Measurements from ENCODE around the gene DHRS2. TPM values are rescaled to one million over a fixed set of nuclear protein-coding genes. Genes with fewer than 3 reads are reported as not detected.

DHRS2 gene
- polyA plus RNA-seq, 1 donor from 2014 or later: 1.3 TPM

DNA sequence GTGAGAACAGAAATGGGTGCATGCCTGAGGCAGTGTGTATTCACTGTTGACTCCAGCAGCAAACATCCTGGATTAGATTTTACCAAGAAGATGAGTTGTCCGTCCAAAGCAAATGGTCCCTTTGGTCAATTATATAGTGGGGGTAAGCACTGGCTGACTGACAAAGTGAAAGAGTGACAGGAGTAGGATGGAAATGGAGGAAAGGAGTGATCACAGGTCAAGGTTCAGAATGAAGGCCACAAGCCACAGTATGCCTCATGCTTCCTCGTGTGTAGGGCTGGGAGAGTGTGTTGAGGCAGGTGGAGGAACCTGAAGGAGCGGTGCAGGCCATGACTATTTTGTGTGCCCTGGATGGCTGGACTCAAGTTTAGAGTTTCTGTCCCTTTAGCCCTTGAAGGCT, 14.3 kb downstream of the DHRS2 start (continued):
- no peak for TF ChIP-seq REST (IDR thresholded peaks at IDR 0.05; ENCODE audit: borderline replicate concordance)
- no peak for TF ChIP-seq EZH2 (IDR thresholded peaks at IDR 0.05; ENCODE audit: borderline replicate concordance, insufficient read depth, low read length, poor library complexity, severe bottlenecking)

GRCh38 chr14:23653051-23653450, 16.9 kb downstream of the DHRS2 start:
- Histone ChIP-seq H3K9me3 (ENCODE audit: low read length) (no peaks in the 10 kb centered on the region), H3K27me3 (ENCODE audit: insufficient read depth, low read depth, low read length) (no peaks in the 10 kb centered on the region), H3K36me3 (ENCODE audit: insufficient read depth, low read length) (no peaks in the 10 kb centered on the region), H3K9me2 (ENCODE audit: insufficient read depth, low read length) (no peaks in the 10 kb centered on the region), H3K4me2 (ENCODE audit: low read length) (no peak overlapping the region), H3K4me3 (ENCODE audit: low read length) (no peak overlapping the region), H3F3A (ENCODE audit: insufficient read depth, low read length, poor library complexity, severe bottlenecking) (no peaks in the 10 kb centered on the region), H3K9ac (ENCODE audit: low read length) (no peak overlapping the region), H2AFZ (ENCODE audit: low read depth, low read length) (no peak overlapping the region), H3K79me2 (replicated peaks; ENCODE audit: insufficient read depth, low read length) (no peaks in the 10 kb centered on the region), H3K27ac (ENCODE audit: low read length) (no peak overlapping the region), H4K20me1 (ENCODE audit: insufficient read depth) (no peaks in the 10 kb centered on the region)
- TF ChIP-seq SMC3 (conservative IDR thresholded peaks at IDR 0.05; ENCODE audit: poor library complexity): no peak

DNA sequence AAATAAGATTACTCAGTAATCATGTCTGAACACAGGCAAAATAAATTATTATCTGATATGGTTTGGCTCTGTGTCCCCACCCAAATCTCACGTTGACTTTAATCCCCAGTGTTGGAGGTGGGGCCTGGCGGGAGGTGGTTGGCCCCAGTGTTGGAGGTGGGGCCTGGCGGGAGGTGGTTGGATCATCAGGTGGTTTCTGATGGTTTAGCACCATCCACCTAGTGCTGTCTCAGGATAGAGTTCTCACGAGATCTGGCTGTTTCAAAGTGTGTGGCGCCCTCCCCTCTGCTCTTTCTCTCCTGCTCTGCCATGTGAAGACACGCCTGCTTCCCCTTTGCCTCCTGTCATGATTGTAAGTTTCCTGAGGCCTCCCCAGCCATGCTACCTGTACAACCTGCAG, 18.1 kb downstream of the DHRS2 start:
- Histone ChIP-seq H3K36me3 (ENCODE audit: insufficient read depth, low read length) (no peaks in the 10 kb centered on the region), H3K27ac (ENCODE audit: low read length) (no peak overlapping the region), H3K9ac (ENCODE audit: low read length) (no peak overlapping the region), H3K27me3 (ENCODE audit: insufficient read depth, low read depth, low read length) (no peaks in the 10 kb centered on the region), H3K79me2 (replicated peaks; ENCODE audit: insufficient read depth, low read length) (no peaks in the 10 kb centered on the region), H3K9me2 (ENCODE audit: insufficient read depth, low read length) (no peaks in the 10 kb centered on the region), H4K20me1 (ENCODE audit: insufficient read depth) (no peaks in the 10 kb centered on the region), H3F3A (ENCODE audit: insufficient read depth, low read length, poor library complexity, severe bottlenecking) (no peaks in the 10 kb centered on the region), H2AFZ (ENCODE audit: low read depth, low read length) (no peak overlapping the region), H3K9me3 (ENCODE audit: low read length) (no peaks in the 10 kb centered on the region), H3K4me3 (ENCODE audit: low read length) (no peak overlapping the region), H3K4me2 (ENCODE audit: low read length) (no peak overlapping the region)
- TF ChIP-seq POLR2AphosphoS5 (IDR thresholded peaks at IDR 0.05) (no peak), SMC3 (conservative IDR thresholded peaks at IDR 0.05; ENCODE audit: poor library complexity) (no peak), EZH2 (IDR thresholded peaks at IDR 0.05; ENCODE audit: borderline replicate concordance, insufficient read depth, low read length, poor library complexity, severe bottlenecking) (no peak), TAF1 (IDR thresholded peaks at IDR 0.05; ENCODE audit: low read depth) (no peak), REST (IDR thresholded peaks at IDR 0.05; ENCODE audit: borderline replicate concordance) (no peak), RAD21 (conservative IDR thresholded peaks at IDR 0.05) (no peak), MXI1 (conservative IDR thresholded peaks at IDR 0.05; ENCODE audit: poor library complexity, severe bottlenecking) (no peak), EP300 (conservative IDR thresholded peaks at IDR 0.05; ENCODE audit: poor library complexity, severe bottlenecking) (no peak)
- TF ChIP-seq, protein P1, sequence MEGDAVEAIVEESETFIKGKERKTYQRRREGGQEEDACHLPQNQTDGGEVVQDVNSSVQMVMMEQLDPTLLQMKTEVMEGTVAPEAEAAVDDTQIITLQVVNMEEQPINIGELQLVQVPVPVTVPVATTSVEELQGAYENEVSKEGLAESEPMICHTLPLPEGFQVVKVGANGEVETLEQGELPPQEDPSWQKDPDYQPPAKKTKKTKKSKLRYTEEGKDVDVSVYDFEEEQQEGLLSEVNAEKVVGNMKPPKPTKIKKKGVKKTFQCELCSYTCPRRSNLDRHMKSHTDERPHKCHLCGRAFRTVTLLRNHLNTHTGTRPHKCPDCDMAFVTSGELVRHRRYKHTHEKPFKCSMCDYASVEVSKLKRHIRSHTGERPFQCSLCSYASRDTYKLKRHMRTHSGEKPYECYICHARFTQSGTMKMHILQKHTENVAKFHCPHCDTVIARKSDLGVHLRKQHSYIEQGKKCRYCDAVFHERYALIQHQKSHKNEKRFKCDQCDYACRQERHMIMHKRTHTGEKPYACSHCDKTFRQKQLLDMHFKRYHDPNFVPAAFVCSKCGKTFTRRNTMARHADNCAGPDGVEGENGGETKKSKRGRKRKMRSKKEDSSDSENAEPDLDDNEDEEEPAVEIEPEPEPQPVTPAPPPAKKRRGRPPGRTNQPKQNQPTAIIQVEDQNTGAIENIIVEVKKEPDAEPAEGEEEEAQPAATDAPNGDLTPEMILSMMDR (IDR thresholded peaks at IDR 0.05; ENCODE audit: poor library complexity, severe bottlenecking): no peak
